ENCODE results near the gene KLHL6.

KLHL6 gene

GRCh38 chr3:183566880-183567279 is 11.4 kb upstream of the KLHL6 start:
- no peak for TF ChIP-seq SIN3A (IDR thresholded peaks at IDR 0.05; ENCODE audit: borderline replicate concordance, insufficient read depth, low read length)
- TF ChIP-seq TAF1 (IDR thresholded peaks at IDR 0.05; ENCODE audit: borderline replicate concordance, insufficient read depth, low read length): no peak
- no peak for TF ChIP-seq REST (IDR thresholded peaks at IDR 0.05; ENCODE audit: insufficient read depth in 1 of 2, low read depth in 2 of 2, low read length in 2 of 2)
- no peak for TF ChIP-seq POLR2AphosphoS5 (IDR thresholded peaks at IDR 0.05; ENCODE audit: low read depth, low read length)
- no peak for TF ChIP-seq FOXP2 (optimal IDR thresholded peaks at IDR 0.05; ENCODE audit: borderline replicate concordance, extremely low read depth, extremely low read length, insufficient read depth)

DNA sequence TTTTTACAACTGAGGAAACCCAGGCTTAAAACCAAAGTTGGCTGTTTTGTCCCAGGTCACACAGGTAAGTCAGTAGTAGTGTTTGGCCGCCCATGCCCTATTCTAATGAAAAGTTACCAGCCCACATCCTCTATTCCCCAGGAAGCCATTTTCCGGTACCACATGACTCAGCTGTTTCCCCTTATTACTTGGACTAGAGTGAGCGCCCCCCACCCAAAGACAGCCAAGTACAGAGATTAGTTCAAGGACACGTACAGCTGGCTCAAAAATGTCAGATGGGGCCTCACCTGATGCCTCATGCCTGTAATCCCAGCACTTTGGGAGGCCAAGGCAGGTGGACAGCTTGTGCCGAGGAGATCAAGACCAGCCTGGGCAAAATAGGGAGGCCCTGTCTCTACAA is 8.5 kb upstream of the KLHL6 start:
- TF ChIP-seq TAF1 (IDR thresholded peaks at IDR 0.05; ENCODE audit: borderline replicate concordance, insufficient read depth, low read length) (no peak), SIN3A (IDR thresholded peaks at IDR 0.05; ENCODE audit: borderline replicate concordance, insufficient read depth, low read length) (no peak), FOXP2 (optimal IDR thresholded peaks at IDR 0.05; ENCODE audit: borderline replicate concordance, extremely low read depth, extremely low read length, insufficient read depth) (no peak), POLR2AphosphoS5 (IDR thresholded peaks at IDR 0.05; ENCODE audit: low read depth, low read length) (no peak), REST (IDR thresholded peaks at IDR 0.05; ENCODE audit: insufficient read depth in 1 of 2, low read depth in 2 of 2, low read length in 2 of 2) (no peak)

- TF ChIP-seq POLR2AphosphoS5 (IDR thresholded peaks at IDR 0.05; ENCODE audit: low read depth, low read length): no peak
- TF ChIP-seq SIN3A (IDR thresholded peaks at IDR 0.05; ENCODE audit: borderline replicate concordance, insufficient read depth, low read length): no peak
- no peak for TF ChIP-seq TAF1 (IDR thresholded peaks at IDR 0.05; ENCODE audit: borderline replicate concordance, insufficient read depth, low read length)
Measured at GRCh38 chr3:183563536-183563874, 8.0 kb upstream of the KLHL6 start.

- TF ChIP-seq SIN3A (IDR thresholded peaks at IDR 0.05; ENCODE audit: borderline replicate concordance, insufficient read depth, low read length): no peak
- no peak for TF ChIP-seq TAF1 (IDR thresholded peaks at IDR 0.05; ENCODE audit: borderline replicate concordance, insufficient read depth, low read length)
- no peak for TF ChIP-seq POLR2AphosphoS5 (IDR thresholded peaks at IDR 0.05; ENCODE audit: low read depth, low read length)
- no peak for TF ChIP-seq FOXP2 (optimal IDR thresholded peaks at IDR 0.05; ENCODE audit: borderline replicate concordance, extremely low read depth, extremely low read length, insufficient read depth)
- no peak for TF ChIP-seq REST (IDR thresholded peaks at IDR 0.05; ENCODE audit: insufficient read depth in 1 of 2, low read depth in 2 of 2, low read length in 2 of 2)
Measured at GRCh38 chr3:183560607-183561006, 5.1 kb upstream of the KLHL6 start.

DNA sequence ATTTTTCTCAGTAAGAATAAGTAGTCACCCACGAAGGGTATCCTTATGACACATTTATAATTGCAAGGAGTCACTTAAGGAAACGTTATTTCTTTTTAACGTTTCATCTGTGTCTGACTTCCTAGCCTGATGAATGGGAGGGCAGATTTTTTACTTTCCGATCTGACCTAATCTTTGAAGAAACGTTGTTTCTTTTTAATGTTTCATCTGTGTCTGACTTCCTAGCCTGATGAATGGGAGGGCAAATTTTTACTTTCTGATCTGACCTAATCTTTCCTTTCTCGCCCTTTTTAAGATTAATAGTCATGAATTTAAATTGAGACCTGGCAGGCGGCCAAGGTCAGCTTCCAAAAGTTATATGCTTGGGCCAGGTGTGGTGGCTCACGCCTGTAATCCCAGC is 3.0 kb upstream of the KLHL6 start:
- no peak for TF ChIP-seq TAF1 (IDR thresholded peaks at IDR 0.05; ENCODE audit: borderline replicate concordance, insufficient read depth, low read length)
- no peak for TF ChIP-seq SIN3A (IDR thresholded peaks at IDR 0.05; ENCODE audit: borderline replicate concordance, insufficient read depth, low read length)
- TF ChIP-seq POLR2AphosphoS5 (IDR thresholded peaks at IDR 0.05; ENCODE audit: low read depth, low read length): no peak
- no peak for TF ChIP-seq REST (IDR thresholded peaks at IDR 0.05; ENCODE audit: insufficient read depth in 1 of 2, low read depth in 2 of 2, low read length in 2 of 2)
- TF ChIP-seq FOXP2 (optimal IDR thresholded peaks at IDR 0.05; ENCODE audit: borderline replicate concordance, extremely low read depth, extremely low read length, insufficient read depth): no peak
